NB4 (cell line): Measurements from ENCODE around the gene ATP9B.
A peak's percentile ranks its signal among the peaks of the same experiment; 100 is the strongest.

Experiments used
- DNase-seq: peaks from one replicate; pipeline ENCODE4 v3.0.0; 2010; ENCODE audit warnings: low read depth
- H3K4me3 ChIP-seq: one replicate; pipeline ENCODE4 v1.5.1; 2011; ENCODE audit warnings: mild to moderate bottlenecking, low read depth, low read length, moderate library complexity
- CTCF ChIP-seq: IDR thresholded peaks from one replicate; pipeline ENCODE4 v1.5.1; 2012; ENCODE audit warnings: low read depth, low read length
- MAX ChIP-seq: IDR thresholded peaks from 2 replicates; pipeline ENCODE4 v1.6.1; 2011; ENCODE audit warnings: low read depth, low read length
- MYC ChIP-seq: IDR thresholded peaks from 2 replicates; pipeline ENCODE4 v1.6.1; 2011; ENCODE audit warnings: low read depth, low read length
- POLR2A ChIP-seq: IDR thresholded peaks from 2 replicates; pipeline ENCODE4 v1.6.1; 2011; ENCODE audit warnings: mild to moderate bottlenecking; ENCODE audit not compliant: insufficient read length; ENCODE audit errors: extremely low read depth

Gene ATP9B

GRCh38 chr18:79393635-79394533 is 324.7 kb downstream of the ATP9B start:
- H3K4me3 ChIP-seq = peak overlapping the region; percentile 28
- no peak for TF ChIP-seq POLR2A
- TF ChIP-seq CTCF = no peak
- no peak for TF ChIP-seq MAX
- TF ChIP-seq MYC = no peak
- DNase-seq = peak; percentile 39

- H3K4me3 ChIP-seq = no peak overlapping the region
- TF ChIP-seq POLR2A = no peak
- no peak for TF ChIP-seq MAX
- TF ChIP-seq MYC = no peak
- TF ChIP-seq CTCF = no peak
Observed at GRCh38 chr18:79394534-79395307, 325.5 kb downstream of the ATP9B start.

GRCh38 chr18:79395308-79395640 is 326.1 kb downstream of the ATP9B start:
- no peak overlapping the region for H3K4me3 ChIP-seq
- no peak for TF ChIP-seq MYC
- TF ChIP-seq POLR2A = no peak
- no peak for TF ChIP-seq CTCF
- no peak for TF ChIP-seq MAX
- DNase-seq = no peak

More at GRCh38 chr18:79394534-79395307, 325.5 kb downstream of the ATP9B start:
- DNase-seq = no peak

GRCh38 chr18:79395761-79396404 is 326.7 kb downstream of the ATP9B start, which contains the start of gene NFATC1:
Gene NFATC1 (plus strand): TSS chr18:79395930. CDS start chr18:79396225, 295 bp downstream.
- TF ChIP-seq MYC = no peak
- TF ChIP-seq MAX = no peak
- TF ChIP-seq POLR2A = no peak
- TF ChIP-seq CTCF = no peak
- H3K4me3 ChIP-seq = no peak within 1 kb of the TSS
- no peak for DNase-seq

GRCh38 chr18:79396431-79397246 is 327.4 kb downstream of the ATP9B start:
- no peak overlapping the region for H3K4me3 ChIP-seq
- DNase-seq = peak; percentile 52
- TF ChIP-seq CTCF (no peak), MYC (no peak), MAX (no peak), POLR2A (no peak)
